IPS-20b (cell line): ENCODE results near the gene PKP2.
"Not testable (repeated sequence)": the region's sequence is repeated elsewhere in the genome, so short reads cannot be mapped to it uniquely, and the experiment has no call there.

Source experiments
- H3K27ac ChIP-seq: one replicate; pipeline ENCODE4 v1.5.1; 2013; ENCODE audit warnings: low read length
- H3K27me3 ChIP-seq: 2 replicates; pipeline ENCODE4 v1.6.1; 2013; ENCODE audit warnings: mild to moderate bottlenecking, low read length, inconsistent platforms; ENCODE audit not compliant: insufficient read depth
- H3K36me3 ChIP-seq: 2 replicates; pipeline ENCODE4 v1.6.1; 2013; ENCODE audit warnings: low read depth, mild to moderate bottlenecking, inconsistent platforms, low read length, moderate library complexity; ENCODE audit not compliant: insufficient read depth
- H3K4me1 ChIP-seq: 2 replicates; pipeline ENCODE4 v1.6.1; 2013; ENCODE audit warnings: mild to moderate bottlenecking, control low read depth, inconsistent platforms, low read length, moderate library complexity; ENCODE audit not compliant: insufficient read depth
- H3K4me3 ChIP-seq: 2 replicates; pipeline ENCODE4 v1.5.1; 2013; ENCODE audit warnings: mild to moderate bottlenecking, low read length, inconsistent platforms
- H3K9ac ChIP-seq: 2 replicates; pipeline ENCODE4 v1.6.1; 2013; ENCODE audit warnings: low read depth, mild to moderate bottlenecking, inconsistent platforms, low read length, moderate library complexity
- H3K9me3 ChIP-seq: 2 replicates; pipeline ENCODE4 v1.6.1; 2013; ENCODE audit warnings: mild to moderate bottlenecking, low read depth, low read length, inconsistent platforms; ENCODE audit not compliant: insufficient read depth

Gene PKP2

GRCh38 chr12:32877601-32878459 is 18.7 kb downstream of the PKP2 start:
- Histone ChIP-seq H3K9ac (no peak overlapping the region), H3K27ac (no peak overlapping the region), H3K36me3 (peaks cover 20% of the 10 kb centered on the region), H3K9me3 (no peaks in the 10 kb centered on the region), H3K27me3 (no peaks in the 10 kb centered on the region), H3K4me1 (0 out of 2 replicates have a peak, but pooled peaks cover 2% of the 10 kb centered on the region), H3K4me3 (no peak overlapping the region)

DNA sequence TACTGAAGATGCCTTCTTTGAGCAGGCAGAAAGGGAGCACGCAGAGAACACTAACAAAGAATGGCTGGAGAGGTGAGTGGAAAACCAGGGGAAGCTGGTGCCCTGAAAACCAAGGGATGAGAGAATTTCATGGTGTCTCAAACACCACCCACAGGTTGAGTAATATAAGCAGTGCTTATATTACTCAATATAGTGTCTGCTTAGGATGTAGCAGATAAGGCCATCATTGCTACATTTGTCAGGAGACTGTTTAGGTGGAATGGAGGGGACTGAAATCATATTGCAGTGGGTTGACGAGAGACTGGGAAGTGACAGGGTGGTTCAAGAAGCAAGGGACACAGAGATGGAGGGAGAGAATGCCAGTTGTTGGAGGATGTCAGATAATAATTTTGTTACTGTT is 20.6 kb downstream of the PKP2 start:
- no peak overlapping the region for H3K27ac ChIP-seq
- no peak overlapping the region for H3K4me3 ChIP-seq
- no peaks in the 10 kb centered on the region for H3K4me1 ChIP-seq
- H3K27me3 ChIP-seq: no peaks in the 10 kb centered on the region
- no peak overlapping the region for H3K9ac ChIP-seq
- H3K9me3 ChIP-seq: no peaks in the 10 kb centered on the region
- H3K36me3 ChIP-seq: peaks cover 20% of the 10 kb centered on the region

- Histone ChIP-seq H3K36me3 (peaks cover 20% of the 10 kb centered on the region), H3K4me3 (no peak overlapping the region), H3K9ac (no peak overlapping the region), H3K27me3 (no peaks in the 10 kb centered on the region), H3K4me1 (no peaks in the 10 kb centered on the region), H3K9me3 (no peaks in the 10 kb centered on the region), H3K27ac (no peak overlapping the region)
Measured at GRCh38 chr12:32874975-32875374, 21.6 kb downstream of the PKP2 start.

- no peak overlapping the region for H3K9ac ChIP-seq
- no peaks in the 10 kb centered on the region for H3K27me3 ChIP-seq
- H3K9me3 ChIP-seq: no peaks in the 10 kb centered on the region
- H3K27ac ChIP-seq: no peak overlapping the region
- H3K4me1 ChIP-seq: no peaks in the 10 kb centered on the region
- peaks cover 24% of the 10 kb centered on the region for H3K36me3 ChIP-seq
- H3K4me3 ChIP-seq: no peak overlapping the region
Measured at GRCh38 chr12:32874078-32874477, 22.5 kb downstream of the PKP2 start.

DNA sequence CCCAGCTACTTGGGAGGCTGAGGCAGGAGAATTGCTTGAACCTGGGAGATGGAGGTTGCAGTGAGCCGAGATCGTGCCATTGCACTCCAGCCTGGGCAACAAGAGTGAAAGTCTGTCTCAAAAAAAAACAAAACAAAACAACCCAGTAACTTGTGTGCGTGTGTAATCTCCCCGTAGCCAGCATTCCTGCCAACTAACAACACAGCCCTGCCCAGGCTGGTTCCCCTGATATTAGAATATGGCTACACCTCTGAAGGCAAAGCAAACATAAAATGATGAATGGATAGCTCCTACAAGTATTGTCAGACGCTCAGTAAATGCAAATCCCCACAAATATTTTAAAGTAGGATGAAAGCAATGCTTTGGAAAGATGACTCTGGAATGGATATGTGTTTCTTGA is 24.2 kb downstream of the PKP2 start:
- H3K9me3 ChIP-seq, H3K27ac ChIP-seq, H3K9ac ChIP-seq, H3K4me3 ChIP-seq, H3K27me3 ChIP-seq, H3K4me1 ChIP-seq: not testable (repeated sequence)
- peaks cover 29% of the 10 kb centered on the region for H3K36me3 ChIP-seq

GRCh38 chr12:32870716-32871115 is 25.9 kb downstream of the PKP2 start:
- Histone ChIP-seq H3K27me3 (no peaks in the 10 kb centered on the region), H3K4me1 (no peaks in the 10 kb centered on the region), H3K27ac (no peak overlapping the region), H3K36me3 (peaks cover 26% of the 10 kb centered on the region), H3K4me3 (no peak overlapping the region), H3K9ac (no peak overlapping the region), H3K9me3 (no peaks in the 10 kb centered on the region)

DNA sequence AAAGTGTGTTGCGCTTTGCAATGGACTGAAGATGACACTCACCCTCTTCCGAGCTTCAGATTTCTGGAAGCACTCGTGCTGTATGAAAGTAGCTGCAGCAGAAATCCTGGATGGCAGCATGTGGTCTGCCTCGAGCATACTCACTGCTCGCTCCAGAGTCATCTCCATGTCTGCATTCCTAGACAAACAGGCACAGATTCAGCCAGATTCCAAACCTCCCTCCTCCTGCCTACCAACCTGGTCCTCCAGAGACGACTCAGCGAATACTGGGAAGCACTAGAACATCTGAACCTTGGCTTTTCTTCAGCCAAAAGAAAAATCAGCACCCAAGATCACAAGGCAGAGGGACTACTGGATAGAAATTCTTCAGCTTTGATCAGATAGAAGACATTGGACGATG is 27.7 kb downstream of the PKP2 start:
- H3K36me3 ChIP-seq: peaks cover 26% of the 10 kb centered on the region
- no peak overlapping the region for H3K9ac ChIP-seq
- H3K4me3 ChIP-seq: no peak overlapping the region
- H3K27ac ChIP-seq: no peak overlapping the region
- no peaks in the 10 kb centered on the region for H3K4me1 ChIP-seq
- no peaks in the 10 kb centered on the region for H3K27me3 ChIP-seq
- H3K9me3 ChIP-seq: no peaks in the 10 kb centered on the region

- Histone ChIP-seq H3K4me3 (no peak overlapping the region), H3K27me3 (no peaks in the 10 kb centered on the region), H3K9ac (no peak overlapping the region)
Measured at GRCh38 chr12:32864731-32865130, 31.8 kb downstream of the PKP2 start.

GRCh38 chr12:32863128-32863527 is 33.4 kb downstream of the PKP2 start:
- no peak overlapping the region for H3K27ac ChIP-seq
- no peak overlapping the region for H3K4me3 ChIP-seq
- no peak overlapping the region for H3K9ac ChIP-seq
- H3K27me3 ChIP-seq: no peaks in the 10 kb centered on the region
- H3K4me1 ChIP-seq: 0 out of 2 replicates have a peak, but pooled peaks cover 6% of the 10 kb centered on the region
- H3K9me3 ChIP-seq: no peaks in the 10 kb centered on the region
- peaks cover 15% of the 10 kb centered on the region for H3K36me3 ChIP-seq

More at GRCh38 chr12:32864731-32865130, 31.8 kb downstream of the PKP2 start:
- H3K9me3 ChIP-seq: no peaks in the 10 kb centered on the region
- H3K4me1 ChIP-seq: no peaks in the 10 kb centered on the region
- H3K36me3 ChIP-seq: peaks cover 26% of the 10 kb centered on the region
- no peak overlapping the region for H3K27ac ChIP-seq

DNA sequence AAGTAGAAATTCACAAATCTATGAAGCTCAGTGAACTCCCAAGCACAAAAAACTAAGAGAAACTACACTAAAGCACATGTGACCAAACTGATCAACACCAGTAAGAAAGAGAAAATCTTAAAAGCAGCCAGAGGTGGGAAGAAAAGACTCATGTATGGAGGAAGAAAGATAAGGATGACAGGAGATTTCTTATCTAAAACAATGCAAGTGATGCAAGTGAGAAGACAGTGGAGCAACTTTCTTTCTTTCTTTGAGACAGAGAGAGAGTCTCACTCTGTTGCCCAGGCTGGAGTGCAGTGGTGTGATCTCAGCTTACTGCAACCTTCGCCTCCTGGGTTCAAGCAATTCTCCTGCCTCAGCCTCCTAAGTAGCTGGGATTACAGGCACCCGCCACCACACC is 34.9 kb downstream of the PKP2 start:
- not testable (repeated sequence) for H3K27ac ChIP-seq, H3K9me3 ChIP-seq, H3K27me3 ChIP-seq, H3K4me1 ChIP-seq, H3K36me3 ChIP-seq, H3K9ac ChIP-seq, H3K4me3 ChIP-seq

DNA sequence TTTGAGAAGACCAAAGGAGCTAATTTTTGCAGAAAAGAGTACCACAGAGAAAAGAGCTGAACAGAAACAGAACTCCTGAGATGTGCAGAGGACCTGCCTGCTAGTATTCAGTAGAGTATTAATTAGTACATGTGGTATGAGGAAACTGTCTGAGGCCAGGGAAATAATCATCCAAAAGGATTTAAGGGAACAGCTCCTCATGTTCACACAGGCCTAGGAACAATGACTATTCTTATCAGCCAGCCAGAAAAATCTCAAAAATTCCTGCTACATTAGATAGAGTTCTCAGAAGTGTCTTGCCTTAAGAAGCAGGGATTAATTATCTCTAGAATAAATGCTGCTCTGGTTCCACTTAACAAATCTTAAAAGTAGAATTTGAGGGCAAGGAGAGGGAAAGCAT is 36.4 kb downstream of the PKP2 start:
- H3K36me3 ChIP-seq: no peaks in the 10 kb centered on the region
- H3K9me3 ChIP-seq: no peaks in the 10 kb centered on the region
- no peak overlapping the region for H3K4me3 ChIP-seq
- H3K27ac ChIP-seq: no peak overlapping the region
- H3K27me3 ChIP-seq: no peaks in the 10 kb centered on the region
- H3K9ac ChIP-seq: no peak overlapping the region
- 0 out of 2 replicates have a peak, but pooled peaks cover 6% of the 10 kb centered on the region for H3K4me1 ChIP-seq

DNA sequence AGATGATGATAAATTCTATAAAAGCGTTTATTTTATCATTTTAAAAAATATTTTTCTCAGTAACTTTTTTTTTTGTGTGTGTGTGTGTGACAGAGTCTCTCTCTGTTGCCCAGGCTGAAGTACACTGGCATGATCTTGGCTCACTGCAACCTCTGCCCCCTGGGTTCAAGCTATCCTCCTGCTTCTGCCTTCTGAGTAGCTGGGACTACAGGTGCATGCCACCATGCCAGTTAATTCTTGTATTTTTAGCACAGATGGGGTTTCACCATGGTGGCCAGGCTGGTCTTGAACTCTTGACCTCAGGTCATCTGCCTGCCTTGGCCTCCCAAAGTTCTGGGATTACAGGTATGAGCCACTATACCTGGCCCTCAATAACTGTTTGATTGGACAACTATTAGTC is 37.2 kb downstream of the PKP2 start:
- no peak overlapping the region for H3K27ac ChIP-seq
- no peaks in the 10 kb centered on the region for H3K36me3 ChIP-seq
- H3K27me3 ChIP-seq: no peaks in the 10 kb centered on the region
- H3K4me3 ChIP-seq: no peak overlapping the region
- no peak overlapping the region for H3K9ac ChIP-seq
- 0 out of 2 replicates have a peak, but pooled peaks cover 6% of the 10 kb centered on the region for H3K4me1 ChIP-seq
- H3K9me3 ChIP-seq: no peaks in the 10 kb centered on the region
